ENCODE measurements around the gene NECAB2.

The NECAB2 gene

DNA sequence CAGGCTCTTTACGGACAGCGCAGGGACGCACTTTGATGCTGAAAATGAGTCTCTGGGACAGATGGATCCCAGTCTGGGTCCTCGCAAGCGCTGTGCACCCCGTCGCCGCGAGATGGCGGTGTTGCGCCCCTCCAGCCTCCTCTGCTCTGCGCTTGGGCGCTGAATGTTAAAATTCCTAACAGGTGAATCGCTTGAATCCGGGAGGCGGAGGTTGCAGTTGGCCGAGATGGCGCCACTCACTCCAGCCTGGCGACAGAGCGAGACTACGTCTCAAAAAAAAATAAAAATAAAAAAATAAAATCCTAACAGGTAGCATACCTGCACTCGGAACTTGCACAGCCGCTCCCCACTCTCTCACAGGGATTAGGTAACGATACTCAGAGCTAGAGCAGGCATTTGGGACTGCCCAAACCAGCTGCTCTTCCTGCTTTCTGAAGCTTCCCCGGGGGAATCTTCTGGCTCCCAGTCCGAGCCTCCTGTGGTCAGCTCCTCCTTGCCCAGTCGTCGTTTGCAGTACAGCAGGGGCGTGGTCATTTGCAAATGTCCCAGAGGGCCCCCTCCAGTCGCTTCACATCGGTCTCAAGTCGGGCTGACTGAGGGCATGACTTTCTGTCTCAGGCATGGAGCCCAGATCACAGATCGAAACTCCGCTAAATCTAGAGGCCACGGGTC, 41.2 kb upstream of the NECAB2 start:
- DNase-seq (ENCODE audit: low read depth): peak; percentile 54
- no peak overlapping the region for H3K4me3 ChIP-seq (ENCODE audit: low read depth, low read length)
- TF ChIP-seq CTCF (IDR thresholded peaks at IDR 0.05; ENCODE audit: insufficient read depth, low read depth, low read length, missing control alignments): peak; percentile 97

- no peak for DNase-seq (ENCODE audit: low read depth)
- no peak for TF ChIP-seq CTCF (IDR thresholded peaks at IDR 0.05; ENCODE audit: insufficient read depth, low read depth, low read length, missing control alignments)
- no peak overlapping the region for H3K4me3 ChIP-seq (ENCODE audit: low read depth, low read length)
Measured at GRCh38 chr16:83928341-83929055, 39.5 kb upstream of the NECAB2 start.

DNA sequence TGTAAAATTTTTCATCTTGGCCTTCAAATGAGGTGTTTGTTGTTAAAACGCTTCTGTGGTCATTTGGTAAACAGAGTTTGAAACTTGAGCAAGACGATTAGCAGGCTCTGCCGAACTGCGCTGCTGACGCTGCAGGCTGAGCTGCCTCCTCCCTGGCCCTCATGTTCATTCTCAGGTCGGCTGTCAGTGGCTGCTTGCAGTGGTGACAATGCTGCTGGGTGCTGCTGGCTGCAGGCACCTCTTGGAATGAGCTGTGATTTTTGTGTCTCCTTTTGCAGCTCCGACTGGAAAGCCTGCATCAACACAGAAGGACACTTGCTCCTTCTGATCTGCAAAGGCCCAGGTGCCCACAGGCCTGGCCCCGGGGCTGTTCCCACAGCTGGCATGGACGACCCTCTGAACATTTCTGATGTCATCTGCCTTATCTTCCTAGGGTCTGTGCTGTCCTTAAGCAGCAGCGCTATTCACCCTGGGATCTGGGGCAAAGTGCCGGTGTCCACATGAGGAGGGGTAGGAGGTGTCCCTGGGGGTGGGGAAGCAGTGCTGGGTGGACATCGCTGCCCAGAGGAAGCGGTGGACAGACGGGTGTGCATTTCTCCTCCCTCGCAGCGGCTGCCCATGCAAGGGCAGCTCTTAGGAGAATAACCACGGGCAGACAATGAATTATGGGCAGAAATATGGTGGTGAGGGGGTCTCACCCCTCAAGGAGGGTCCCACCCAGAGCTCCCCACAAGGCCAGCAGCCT, 38.1 kb upstream of the NECAB2 start:
- no peak for DNase-seq (ENCODE audit: low read depth)
- H3K4me3 ChIP-seq (ENCODE audit: low read depth, low read length): no peak overlapping the region
- TF ChIP-seq CTCF (IDR thresholded peaks at IDR 0.05; ENCODE audit: insufficient read depth, low read depth, low read length, missing control alignments): no peak

DNA sequence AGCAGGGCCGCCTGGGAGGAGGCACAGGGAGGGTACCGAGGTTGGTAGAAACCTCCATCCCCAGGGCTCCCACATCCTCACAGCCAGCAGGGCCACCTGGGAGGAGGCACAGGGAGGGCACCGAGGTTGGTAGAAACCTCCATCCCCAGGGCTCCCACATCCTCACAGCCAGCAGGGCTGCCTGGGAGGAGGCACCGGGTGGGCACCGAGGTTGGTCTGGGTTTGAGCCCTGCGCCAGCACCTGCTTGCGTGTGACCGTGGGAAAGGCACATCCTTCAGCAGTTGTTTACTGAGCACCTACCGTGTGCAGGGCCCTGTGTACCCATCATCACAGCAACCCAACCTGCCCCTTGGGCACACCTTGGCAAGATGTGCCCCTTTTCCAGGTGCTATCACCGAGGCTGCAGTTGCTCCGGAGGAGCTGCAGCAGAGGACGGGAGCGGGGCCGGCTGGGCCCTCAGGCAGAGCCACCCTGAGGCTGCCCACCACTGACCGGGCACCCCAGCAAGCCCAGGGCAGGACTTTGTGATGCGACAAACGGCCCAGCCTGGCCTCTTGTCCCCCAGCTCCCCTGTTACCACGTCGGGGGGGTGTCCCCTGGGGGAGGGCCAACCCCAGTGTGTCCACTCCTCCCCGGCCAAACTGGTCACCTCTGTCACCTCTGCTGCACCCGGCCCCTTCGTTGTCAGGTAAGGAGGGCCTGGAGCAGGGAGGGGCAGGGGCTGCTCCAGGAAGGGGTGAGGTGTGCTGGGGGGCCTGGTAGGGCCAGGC, 37.1 kb upstream of the NECAB2 start:
- no peak overlapping the region for H3K4me3 ChIP-seq (ENCODE audit: low read depth, low read length)
- DNase-seq (ENCODE audit: low read depth): no peak
- no peak for TF ChIP-seq CTCF (IDR thresholded peaks at IDR 0.05; ENCODE audit: insufficient read depth, low read depth, low read length, missing control alignments)

GRCh38 chr16:83931556-83931955, 36.5 kb upstream of the NECAB2 start:
- no peak for DNase-seq (ENCODE audit: low read depth)
- no peak overlapping the region for H3K4me3 ChIP-seq (ENCODE audit: low read depth, low read length)
- no peak for TF ChIP-seq CTCF (IDR thresholded peaks at IDR 0.05; ENCODE audit: insufficient read depth, low read depth, low read length, missing control alignments)

DNA sequence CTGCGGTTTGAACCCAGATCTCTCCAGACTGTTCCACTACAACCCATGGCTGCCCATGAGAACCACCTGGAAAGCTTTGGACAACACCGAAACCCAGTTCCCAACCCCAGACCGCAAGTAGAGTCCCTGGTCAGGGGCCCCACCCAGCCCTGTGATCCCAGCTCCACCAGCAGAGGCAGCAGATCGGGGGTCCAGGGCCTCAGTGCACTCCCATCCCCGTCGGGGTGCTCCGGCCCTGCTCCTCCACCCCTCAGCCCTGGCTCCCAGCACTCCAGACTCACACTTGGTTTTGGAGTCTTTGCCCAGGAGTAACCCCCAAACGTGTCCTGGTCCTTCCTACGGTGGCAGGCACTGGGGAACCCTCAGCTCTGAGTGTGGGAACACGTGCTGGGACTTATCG, 35.7 kb upstream of the NECAB2 start:
- H3K4me3 ChIP-seq (ENCODE audit: low read depth, low read length): no peak overlapping the region
- no peak for DNase-seq (ENCODE audit: low read depth)
- TF ChIP-seq CTCF (IDR thresholded peaks at IDR 0.05; ENCODE audit: insufficient read depth, low read depth, low read length, missing control alignments): no peak

All from GM12865 (cell line).